Left lung (tissue), 10 donors: Measurements from ENCODE around the gene KDM3A. TPM values are rescaled to one million over a fixed set of nuclear protein-coding genes. Genes with fewer than 3 reads are reported as not detected.

Source experiments
- ATAC-seq: fragments of 200-7000 bp; cut with Tn5 transposase; one replicate; pipeline ENCODE4 v1.9.1; 2020; ENCODE audit warnings: moderate library complexity
- DNase-seq, 4 donors: peaks; one replicate each; pipeline ENCODE4 v3.0.0-alpha.2; 2013 to 2020
- H3K27ac ChIP-seq, 2 donors: fragments of 200-600 bp; sonication (generic) in 1 of 2; one replicate each; pipeline versions ENCODE4 v1.5.0 to v1.8.0; 2020 to 2021
- H3K27me3 ChIP-seq, 2 donors: fragments of 200-600 bp; sonication (generic) in 1 of 2; one replicate each; pipeline versions ENCODE4 v1.5.0 to v1.8.0; 2020 to 2021
- H3K36me3 ChIP-seq, 2 donors: fragments of 200-600 bp; sonication (generic) in 1 of 2; one replicate each; pipeline versions ENCODE4 v1.5.0 to v1.8.0; 2020 to 2021
- H3K4me1 ChIP-seq, 2 donors: fragments of 200-600 bp; one replicate each; pipeline ENCODE4 v1.8.0; 2021
- H3K4me3 ChIP-seq, 2 donors: fragments of 200-600 bp; sonication (generic) in 1 of 2; one replicate each; pipeline versions ENCODE4 v1.5.0 to v1.8.0; 2020 to 2021; ENCODE audit warnings: mild to moderate bottlenecking in 1 of 2
- H3K9me3 ChIP-seq, 2 donors: fragments of 200-600 bp; sonication (generic) in 1 of 2; one replicate each; pipeline versions ENCODE4 v1.5.0 to v1.8.0; 2020 to 2021
- intact Hi-C, 2 donors: fragments of 100-400 bp; cut with DNase I; formaldehyde crosslinking; loops; one replicate each; pipeline versions ENCODE4 v1.11.2 to v1.14.2; 2022
- polyA plus RNA-seq, 6 donors: library from polyadenylated mRNA; unstranded; fragments of 120-200 nt; gene quantifications; one replicate each; pipeline ENCODE4 v1.2.1, GENCODE V29; 2013; ENCODE audit not compliant: insufficient read length in 6 of 6
- total RNA-seq, 2 donors: library from RNA; stranded (reverse); fragmentation: NEBNext Ultra II Directional; extraction: Animal tissue kit (Norgen Biotek cat#: 25700); gene quantifications; one replicate each; pipeline ENCODE4 v1.2.1, GENCODE V29; 2021
- TF ChIP-seq, protein P1 (sequence below), 2 donors: fragments of 200-600 bp; sonication (generic) in 1 of 2; IDR thresholded peaks; one replicate each; pipeline versions ENCODE4 v1.5.0 to v1.8.0; 2021; ENCODE audit warnings: antibody characterized with exemption in 2 of 2
- donor health status: DM: no; HTN: yes; CAD: no.
- donor health status: DM: no; HTN: no; CAD: no.

The KDM3A gene
- total and polyA plus RNA-seq, 8 donors, result 39.3 to 115 (median 73.8) TPM

DNA sequence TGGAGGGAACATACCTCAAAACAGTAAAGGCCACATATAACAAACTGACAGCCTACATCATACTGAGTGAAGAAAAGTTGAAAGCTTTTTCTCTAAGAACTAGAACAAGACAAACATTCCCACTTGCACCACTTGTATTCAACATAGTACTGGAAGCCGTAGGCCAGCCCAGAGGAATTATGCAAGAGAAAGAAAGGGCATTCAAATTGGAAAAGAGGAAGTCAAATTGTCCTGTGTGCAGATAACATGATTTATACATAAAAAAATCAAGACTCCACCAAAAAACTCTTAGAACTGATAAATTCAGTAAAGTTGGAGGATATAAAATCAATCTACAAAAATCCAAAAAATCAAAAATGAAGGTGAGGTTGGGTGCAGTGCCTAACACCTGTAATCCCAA, 8.0 kb upstream of the KDM3A start:
- ATAC-seq, result no peak
- intact Hi-C loops, result no loop called here
- no peaks in the 10 kb centered on the region for H3K36me3 ChIP-seq

GRCh38 chr2:86434290-86434689, 6.9 kb upstream of the KDM3A start:
- TF ChIP-seq, protein P1, sequence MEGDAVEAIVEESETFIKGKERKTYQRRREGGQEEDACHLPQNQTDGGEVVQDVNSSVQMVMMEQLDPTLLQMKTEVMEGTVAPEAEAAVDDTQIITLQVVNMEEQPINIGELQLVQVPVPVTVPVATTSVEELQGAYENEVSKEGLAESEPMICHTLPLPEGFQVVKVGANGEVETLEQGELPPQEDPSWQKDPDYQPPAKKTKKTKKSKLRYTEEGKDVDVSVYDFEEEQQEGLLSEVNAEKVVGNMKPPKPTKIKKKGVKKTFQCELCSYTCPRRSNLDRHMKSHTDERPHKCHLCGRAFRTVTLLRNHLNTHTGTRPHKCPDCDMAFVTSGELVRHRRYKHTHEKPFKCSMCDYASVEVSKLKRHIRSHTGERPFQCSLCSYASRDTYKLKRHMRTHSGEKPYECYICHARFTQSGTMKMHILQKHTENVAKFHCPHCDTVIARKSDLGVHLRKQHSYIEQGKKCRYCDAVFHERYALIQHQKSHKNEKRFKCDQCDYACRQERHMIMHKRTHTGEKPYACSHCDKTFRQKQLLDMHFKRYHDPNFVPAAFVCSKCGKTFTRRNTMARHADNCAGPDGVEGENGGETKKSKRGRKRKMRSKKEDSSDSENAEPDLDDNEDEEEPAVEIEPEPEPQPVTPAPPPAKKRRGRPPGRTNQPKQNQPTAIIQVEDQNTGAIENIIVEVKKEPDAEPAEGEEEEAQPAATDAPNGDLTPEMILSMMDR (IDR thresholded peaks at IDR 0.05), result no peak
- DNase-seq, result no peak
- Histone ChIP-seq H3K4me1 (no peaks in the 10 kb centered on the region), H3K4me3 (no peak overlapping the region), H3K27ac (no peak overlapping the region), H3K9me3 (peaks cover 0 to 31% of the 10 kb centered on the region in 2 donors), H3K27me3 (no peaks in the 10 kb centered on the region), H3K36me3 (no peaks in the 10 kb centered on the region)
- intact Hi-C loops, result no loop called here
- no peak for ATAC-seq

More for the DNA sequence above, 8.0 kb upstream of the KDM3A start:
- Histone ChIP-seq H3K9me3 (peaks cover 0 to 20% of the 10 kb centered on the region in 2 donors), H3K4me3 (no peak overlapping the region), H3K27me3 (no peaks in the 10 kb centered on the region), H3K27ac (no peak overlapping the region), H3K4me1 (no peaks in the 10 kb centered on the region)
- TF ChIP-seq, protein P1 (IDR thresholded peaks at IDR 0.05), result no peak
- DNase-seq, result no peak

DNA sequence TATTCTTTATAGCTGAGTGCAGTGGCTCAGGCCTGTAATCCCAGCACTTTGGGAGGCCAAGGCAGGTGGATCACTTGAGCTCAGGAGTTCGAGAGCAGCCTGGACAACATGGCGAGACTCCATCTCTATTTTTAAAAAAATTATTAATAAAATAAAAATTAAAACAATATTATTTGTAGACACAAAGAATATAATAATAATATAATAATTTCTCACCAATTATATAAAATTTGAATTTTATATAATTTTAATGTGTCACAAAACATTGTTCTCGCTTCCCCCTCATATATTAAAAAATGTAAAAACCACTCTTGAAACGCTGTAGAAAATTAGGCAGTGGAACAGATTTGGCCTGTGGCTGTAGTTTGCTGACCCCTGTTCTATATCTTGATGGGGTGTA, 5.6 kb upstream of the KDM3A start:
- TF ChIP-seq, protein P1 (IDR thresholded peaks at IDR 0.05), result no peak
- intact Hi-C loops, result no loop called here
- H3K4me1 ChIP-seq, result no peaks in the 10 kb centered on the region
- H3K9me3 ChIP-seq, result peaks cover 0 to 35% of the 10 kb centered on the region in 2 donors
- DNase-seq, result no peak
- H3K36me3 ChIP-seq, result no peaks in the 10 kb centered on the region
- H3K27ac ChIP-seq, result no peak overlapping the region
- ATAC-seq, result no peak
- H3K4me3 ChIP-seq, result no peak overlapping the region
- no peaks in the 10 kb centered on the region for H3K27me3 ChIP-seq

DNA sequence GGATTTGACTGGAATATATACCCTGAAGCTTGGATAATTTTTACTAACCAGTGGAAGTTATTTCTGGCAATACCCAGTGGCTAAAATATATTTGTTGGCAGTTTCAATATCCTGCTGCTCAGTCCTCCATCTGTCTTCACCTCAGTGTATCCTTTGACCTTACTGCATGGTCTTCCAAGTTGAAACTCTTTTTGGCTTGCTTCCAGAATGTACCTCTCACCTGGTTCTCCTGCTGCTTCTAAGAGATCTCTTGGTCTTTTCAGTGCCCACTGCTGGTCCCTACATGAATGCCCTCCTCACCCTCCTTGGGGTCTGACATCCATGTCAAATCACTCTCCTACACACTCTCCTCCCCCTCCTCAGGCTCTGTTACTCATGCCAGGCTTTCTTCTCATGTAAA, 4.8 kb upstream of the KDM3A start:
- Histone ChIP-seq H3K36me3 (no peaks in the 10 kb centered on the region), H3K27ac (no peak overlapping the region), H3K27me3 (no peaks in the 10 kb centered on the region), H3K4me1 (no peaks in the 10 kb centered on the region), H3K4me3 (no peak overlapping the region), H3K9me3 (peaks cover 0 to 32% of the 10 kb centered on the region in 2 donors)
- DNase-seq (no peak), ATAC-seq (no peak)
- intact Hi-C loops, result no loop called here
- TF ChIP-seq, protein P1 (IDR thresholded peaks at IDR 0.05), result no peak

GRCh38 chr2:86439879-86440630, 1.1 kb upstream of the KDM3A start:
- peaks cover 0 to 32% of the 10 kb centered on the region in 2 donors for H3K9me3 ChIP-seq
- peak overlapping the region; percentile 97 for H3K27ac ChIP-seq
- intact Hi-C loops, result no loop called here
- ATAC-seq, result no peak
- peaks cover 13 to 25% of the 10 kb centered on the region in 2 donors for H3K4me1 ChIP-seq
- peak overlapping the region; percentile 61 to 73 for H3K4me3 ChIP-seq
- TF ChIP-seq, protein P1 (IDR thresholded peaks at IDR 0.05), result no peak
- H3K27me3 ChIP-seq, result no peaks in the 10 kb centered on the region
- no peaks in the 10 kb centered on the region for H3K36me3 ChIP-seq
- peak in 1 of 4 donors; percentile 16 for DNase-seq
